Gastroesophageal sphincter (tissue), 4 donors: ENCODE data around the gene IP6K2. TPM values are rescaled to one million over a fixed set of nuclear protein-coding genes. Genes with fewer than 3 reads are reported as not detected.
A peak's percentile ranks its signal among the peaks of the same experiment; 100 is the strongest.

Experiments
- ATAC-seq: fragments of 150-250 bp; one replicate; pipeline ENCODE4 v1.9.1; 2016; ENCODE audit warnings: mild to moderate bottlenecking, moderate library complexity
- H3K27ac ChIP-seq, 4 donors: fragments of 200-600 bp; sonication (generic) in 3 of 4; 1 replicate in 3 of 4; 2 replicates in 1 of 4; pipeline ENCODE4 v1.5.1; 2016 to 2019
- H3K27me3 ChIP-seq: fragments of 200-600 bp; sonication (generic); one replicate; pipeline ENCODE4 v1.5.1; 2019
- H3K36me3 ChIP-seq, 2 donors: fragments of 200-600 bp; sonication (generic); one replicate each; pipeline ENCODE4 v1.5.1; 2019; ENCODE audit warnings: control low read depth in 1 of 2
- H3K4me1 ChIP-seq, 3 donors: fragments of 200-600 bp; sonication (generic); 1 replicate in 2 of 3; 2 replicates in 1 of 3; pipeline ENCODE4 v1.5.1; 2016 to 2019; ENCODE audit warnings: control low read depth in 2 of 3
- H3K4me3 ChIP-seq, 2 donors: fragments of 200-600 bp; sonication (generic); one replicate each; pipeline ENCODE4 v1.5.1; 2019; ENCODE audit warnings: mild to moderate bottlenecking in 1 of 2, moderate library complexity in 1 of 2
- H3K9me3 ChIP-seq, 3 donors: fragments of 200-600 bp; sonication (generic); one replicate each; pipeline ENCODE4 v1.5.1; 2017 to 2019; ENCODE audit warnings: control low read depth in 2 of 3
- EP300 ChIP-seq: sonication (generic); formaldehyde crosslinking; IDR thresholded peaks from one replicate; pipeline ENCODE4 v1.6.1; 2017; ENCODE audit warnings: antibody characterized with exemption, mild to moderate bottlenecking
- POLR2A ChIP-seq, 2 donors: fragments of 450-650 bp; IDR thresholded peaks; one replicate each; pipeline ENCODE4 v1.6.1; 2017; ENCODE audit warnings: antibody characterized with exemption in 2 of 2, mild to moderate bottlenecking in 2 of 2, moderate library complexity in 1 of 2
- POLR2AphosphoS5 ChIP-seq: sonication (generic); formaldehyde crosslinking; IDR thresholded peaks from one replicate; pipeline ENCODE4 v1.6.1; 2017; ENCODE audit warnings: antibody characterized with exemption
- WGBS, 2 donors: methylation state at CpG; one replicate each; pipeline ENCODE4 v1.1.5; 2018; ENCODE audit warnings: low coverage in 1 of 2; 5-methylcytosine and 5-hydroxymethylcytosine counted together
- total RNA-seq, 4 donors: library from RNA; depleted of rRNA; stranded (reverse); fragments of >200 nt; gene quantifications; one replicate each; pipeline ENCODE4 v1.1.0, GENCODE V29; 2016
- TF ChIP-seq, protein P1 (sequence below), 4 experiments: fragments of 200-600 bp in 2 of 4; fragments of 450-650 bp in 2 of 4; sonication (generic) in 1 of 4; IDR thresholded peaks; one replicate each; pipeline ENCODE4 v1.5.1; 2017 to 2019; ENCODE audit warnings: antibody characterized with exemption in 4 of 4, mild to moderate bottlenecking in 2 of 4, moderate library complexity in 2 of 4

IP6K2 gene
- total RNA-seq, 4 donors from 2014 or later, result 44.5 to 52.8 (median 48.1) TPM

DNA sequence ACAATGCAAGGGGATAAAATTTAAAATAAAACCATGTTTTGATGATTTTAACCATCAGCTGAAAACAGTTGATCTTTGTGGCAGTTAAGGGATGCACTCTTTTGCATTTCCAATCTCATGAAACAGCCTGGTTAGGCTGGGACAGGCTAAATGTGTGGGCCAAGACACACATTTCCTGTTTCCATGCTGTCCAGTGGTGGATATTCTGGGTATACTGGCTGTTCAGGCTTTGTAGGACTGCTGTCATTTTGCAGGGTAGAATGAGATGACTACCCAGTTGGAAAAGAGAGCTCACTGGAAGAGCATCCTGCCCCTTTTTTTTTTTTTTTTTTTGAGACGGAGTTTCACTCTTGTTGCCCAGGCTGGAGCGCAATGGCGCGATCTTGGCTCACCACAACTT is 42.0 kb upstream of the IP6K2 start:
- Histone ChIP-seq H3K4me1 (no peaks in the 10 kb centered on the region), H3K36me3 (peaks cover 0 to 99% of the 10 kb centered on the region in 2 donors), H3K27ac (no peak overlapping the region), H3K9me3 (no peaks in the 10 kb centered on the region), H3K4me3 (no peak overlapping the region), H3K27me3 (no peaks in the 10 kb centered on the region)
- no peak for ATAC-seq
- TF ChIP-seq, protein P1, sequence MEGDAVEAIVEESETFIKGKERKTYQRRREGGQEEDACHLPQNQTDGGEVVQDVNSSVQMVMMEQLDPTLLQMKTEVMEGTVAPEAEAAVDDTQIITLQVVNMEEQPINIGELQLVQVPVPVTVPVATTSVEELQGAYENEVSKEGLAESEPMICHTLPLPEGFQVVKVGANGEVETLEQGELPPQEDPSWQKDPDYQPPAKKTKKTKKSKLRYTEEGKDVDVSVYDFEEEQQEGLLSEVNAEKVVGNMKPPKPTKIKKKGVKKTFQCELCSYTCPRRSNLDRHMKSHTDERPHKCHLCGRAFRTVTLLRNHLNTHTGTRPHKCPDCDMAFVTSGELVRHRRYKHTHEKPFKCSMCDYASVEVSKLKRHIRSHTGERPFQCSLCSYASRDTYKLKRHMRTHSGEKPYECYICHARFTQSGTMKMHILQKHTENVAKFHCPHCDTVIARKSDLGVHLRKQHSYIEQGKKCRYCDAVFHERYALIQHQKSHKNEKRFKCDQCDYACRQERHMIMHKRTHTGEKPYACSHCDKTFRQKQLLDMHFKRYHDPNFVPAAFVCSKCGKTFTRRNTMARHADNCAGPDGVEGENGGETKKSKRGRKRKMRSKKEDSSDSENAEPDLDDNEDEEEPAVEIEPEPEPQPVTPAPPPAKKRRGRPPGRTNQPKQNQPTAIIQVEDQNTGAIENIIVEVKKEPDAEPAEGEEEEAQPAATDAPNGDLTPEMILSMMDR (IDR thresholded peaks at IDR 0.05), result no peak
- TF ChIP-seq EP300 (no peak), POLR2A (IDR thresholded peaks at IDR 0.05) (no peak), POLR2AphosphoS5 (no peak)
- 90% methylated on average over 2 of the region's 4 CpGs; no CpG with 5 or more reads in 1 of the 2 donors for WGBS, 2 donors

DNA sequence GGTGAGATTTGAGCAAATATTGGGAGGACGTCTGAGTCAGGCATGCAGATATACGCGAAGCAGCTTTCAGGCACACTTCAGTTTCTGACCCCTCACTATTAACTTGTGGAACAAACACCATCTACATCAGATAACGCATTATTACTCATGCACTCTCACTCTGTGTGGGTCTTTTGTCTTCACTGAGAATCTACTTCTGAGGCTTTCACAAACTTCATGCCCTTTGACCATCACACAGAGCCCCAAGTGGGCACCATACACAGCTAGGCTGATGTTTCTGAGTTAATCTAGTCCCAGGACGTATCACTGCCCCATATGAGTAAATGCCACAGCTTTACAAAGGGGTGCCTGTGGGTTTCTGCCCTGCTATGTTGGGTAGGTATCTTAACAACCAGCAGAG is 39.6 kb upstream of the IP6K2 start:
- H3K27ac ChIP-seq, result no peak overlapping the region

DNA sequence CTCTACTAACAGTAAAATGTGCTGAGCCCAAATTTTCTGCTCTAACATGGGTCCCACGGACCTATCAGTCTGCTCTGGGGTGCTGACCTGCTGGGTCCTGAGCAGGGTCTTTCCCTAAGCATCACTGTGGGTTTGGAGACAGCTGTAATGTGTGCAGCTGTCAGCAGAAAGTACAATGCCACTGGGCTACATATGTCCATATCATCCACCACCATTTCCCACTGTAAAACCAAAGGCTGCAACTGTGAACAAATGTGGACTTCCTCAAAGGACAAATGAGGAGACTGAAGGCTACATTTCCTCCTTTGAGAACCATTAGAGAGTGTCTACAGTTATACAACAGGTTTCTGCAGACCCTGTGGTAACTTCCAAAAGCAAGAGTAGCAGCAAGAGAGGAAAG is 33.8 kb upstream of the IP6K2 start:
- H3K4me1 ChIP-seq, result peaks cover 0 to 22% (median 0%) of the 10 kb centered on the region in 3 donors
- no peak overlapping the region for H3K27ac ChIP-seq
- TF ChIP-seq, protein P1 (IDR thresholded peaks at IDR 0.05), result no peak
- TF ChIP-seq EP300 (no peak), POLR2A (IDR thresholded peaks at IDR 0.05) (no peak), POLR2AphosphoS5 (no peak)
- H3K4me3 ChIP-seq, result no peak overlapping the region
- no peaks in the 10 kb centered on the region for H3K9me3 ChIP-seq
- no peak for ATAC-seq
- no peaks in the 10 kb centered on the region for H3K27me3 ChIP-seq
- 50 to 83% methylated on average over 1 of the region's 1 CpG for WGBS, 2 donors
- H3K36me3 ChIP-seq, result peaks cover 0 to 82% of the 10 kb centered on the region in 2 donors

More for the DNA sequence above, 39.6 kb upstream of the IP6K2 start:
- no peaks in the 10 kb centered on the region for H3K9me3 ChIP-seq
- H3K36me3 ChIP-seq, result peaks cover 0 to 90% of the 10 kb centered on the region in 2 donors
- TF ChIP-seq, protein P1 (IDR thresholded peaks at IDR 0.05), result no peak
- TF ChIP-seq POLR2A (IDR thresholded peaks at IDR 0.05) (no peak), POLR2AphosphoS5 (no peak), EP300 (no peak)
- no peaks in the 10 kb centered on the region for H3K4me1 ChIP-seq
- no peak overlapping the region for H3K4me3 ChIP-seq
- ATAC-seq, result no peak
- H3K27me3 ChIP-seq, result no peaks in the 10 kb centered on the region
- WGBS, 2 donors, result 92 to 95% methylated on average over 3 to 5 of the region's 5 CpGs

DNA sequence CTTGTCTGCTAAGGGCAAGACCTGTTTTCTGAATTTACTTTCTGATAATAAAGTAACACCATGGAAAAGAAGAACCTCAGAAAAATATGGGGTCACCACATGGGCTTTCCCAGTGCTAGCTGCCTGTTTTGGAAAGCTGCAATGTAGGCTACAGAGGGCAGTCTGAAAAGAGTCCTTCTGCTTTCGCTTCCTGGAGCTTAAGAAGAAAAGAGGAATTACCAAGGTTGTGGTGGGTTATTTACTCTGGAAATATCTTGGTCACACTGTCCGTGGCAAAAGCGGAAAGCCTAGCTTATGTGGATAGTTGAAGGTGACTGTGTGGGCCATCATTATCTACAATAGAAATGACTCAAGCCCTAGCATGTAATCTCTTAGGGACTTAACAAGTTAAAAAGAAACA is 31.7 kb upstream of the IP6K2 start:
- Histone ChIP-seq H3K27me3 (no peaks in the 10 kb centered on the region), H3K9me3 (no peaks in the 10 kb centered on the region), H3K27ac (peak overlapping the region in 2 of 4 donors; percentile 14 to 50), H3K4me3 (no peak overlapping the region), H3K36me3 (peaks cover 0 to 66% of the 10 kb centered on the region in 2 donors), H3K4me1 (peaks cover 0 to 22% (median 0%) of the 10 kb centered on the region in 3 donors)
- TF ChIP-seq, protein P1 (IDR thresholded peaks at IDR 0.05), result no peak
- TF ChIP-seq POLR2AphosphoS5 (no peak), EP300 (no peak), POLR2A (IDR thresholded peaks at IDR 0.05) (no peak)
- no peak for ATAC-seq
- 79 to 82% methylated on average over 2 to 3 of the region's 3 CpGs for WGBS, 2 donors

DNA sequence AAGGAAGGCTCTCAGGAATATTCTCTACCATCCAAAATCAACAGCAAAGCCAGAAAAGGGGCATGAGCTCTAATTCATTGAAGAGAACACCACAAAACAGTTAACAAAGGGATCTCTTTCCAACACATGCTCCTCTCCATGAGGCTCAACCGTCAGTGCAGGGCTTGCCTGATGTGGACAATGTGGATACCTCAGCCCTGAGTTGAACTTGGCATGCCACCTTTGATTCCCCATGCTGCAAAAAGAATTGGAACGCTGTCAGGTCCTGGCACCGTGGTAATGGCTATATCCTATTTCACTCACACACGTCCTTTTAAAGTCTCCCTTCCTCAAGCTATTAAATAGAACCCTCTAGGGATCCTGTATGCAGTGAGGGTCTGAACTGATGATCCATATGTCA is 30.7 kb upstream of the IP6K2 start:
- H3K4me1 ChIP-seq, result peaks cover 0 to 22% (median 0%) of the 10 kb centered on the region in 3 donors
- no peak for ATAC-seq

More for the DNA sequence above, 30.7 kb upstream of the IP6K2 start:
- peak overlapping the region in 3 of 4 donors; percentile 9 to 64 (median 50) for H3K27ac ChIP-seq
- H3K36me3 ChIP-seq, result peaks cover 0 to 64% of the 10 kb centered on the region in 2 donors
- no peaks in the 10 kb centered on the region for H3K27me3 ChIP-seq
- no peak overlapping the region for H3K4me3 ChIP-seq
- TF ChIP-seq, protein P1 (IDR thresholded peaks at IDR 0.05), result no peak
- TF ChIP-seq POLR2A (IDR thresholded peaks at IDR 0.05) (no peak), POLR2AphosphoS5 (no peak), EP300 (no peak)
- no peaks in the 10 kb centered on the region for H3K9me3 ChIP-seq
- WGBS, 2 donors, result 56 to 61% methylated on average over 4 of the region's 4 CpGs
